Neural cell (in vitro differentiated cells): Measurements from ENCODE around the gene DNAAF1. TPM values are rescaled to one million over a fixed set of nuclear protein-coding genes. Genes with fewer than 3 reads are reported as not detected.

Source experiments
- H2AFZ ChIP-seq: fragments of 200-600, 300-800 bp; sonication (generic), shearing (Covaris generic); 2 replicates; pipeline ENCODE4 v1.6.0; 2014; ENCODE audit warnings: low read depth, mild to moderate bottlenecking, antibody characterized with exemption, low read length, moderate library complexity
- H3F3A ChIP-seq: fragments of 200-600 bp; shearing (Covaris generic); 2 replicates; pipeline ENCODE4 v1.6.1; 2016; ENCODE audit warnings: mild to moderate bottlenecking, moderate library complexity, mixed read lengths, antibody characterized with exemption, low read length; ENCODE audit not compliant: insufficient read depth, poor library complexity, severe bottlenecking
- H3K27ac ChIP-seq: fragments of 200-600, 300-800 bp; sonication (generic), shearing (Covaris generic); 2 replicates; pipeline ENCODE4 v1.5.1; 2014; ENCODE audit warnings: mild to moderate bottlenecking, low read length, moderate library complexity
- H3K27me3 ChIP-seq: fragments of 300-800, 200-600 bp; sonication (generic), shearing (Covaris generic); 2 replicates; pipeline ENCODE4 v1.6.0; 2014; ENCODE audit warnings: mild to moderate bottlenecking, low read depth, low read length, moderate library complexity; ENCODE audit not compliant: insufficient read depth
- H3K36me3 ChIP-seq: fragments of 300-800, 200-600 bp; sonication (generic), shearing (Covaris generic); 2 replicates; pipeline ENCODE4 v1.5.1; 2014; ENCODE audit warnings: mild to moderate bottlenecking, antibody characterized with exemption, low read length, moderate library complexity; ENCODE audit not compliant: insufficient read depth
- H3K4me2 ChIP-seq: fragments of 300-800, 200-600 bp; sonication (generic), shearing (Covaris generic); 2 replicates; pipeline ENCODE4 v1.6.0; 2014; ENCODE audit warnings: mild to moderate bottlenecking, low read length
- H3K4me3 ChIP-seq: fragments of 300-800, 200-600 bp; sonication (generic), shearing (Covaris generic); 2 replicates; pipeline ENCODE4 v1.5.1; 2014; ENCODE audit warnings: mild to moderate bottlenecking, low read length, moderate library complexity
- H3K79me2 ChIP-seq: fragments of 200-600 bp; shearing (Covaris generic); replicated peaks from 2 replicates; pipeline ENCODE4 v1.6.0; 2014; ENCODE audit warnings: mild to moderate bottlenecking, low read length, moderate library complexity; ENCODE audit not compliant: insufficient read depth
- H3K9ac ChIP-seq: fragments of 300-800, 200-600 bp; sonication (generic), shearing (Covaris generic); 2 replicates; pipeline ENCODE4 v1.6.1; 2016; ENCODE audit warnings: mild to moderate bottlenecking, low read length, mixed read lengths
- H3K9me2 ChIP-seq: fragments of 200-600 bp; shearing (Covaris generic); 2 replicates; pipeline ENCODE4 v1.6.1; 2016; ENCODE audit warnings: mild to moderate bottlenecking, low read length, mixed read lengths; ENCODE audit not compliant: insufficient read depth
- H3K9me3 ChIP-seq: fragments of 200-600, 300-800 bp; sonication (generic), shearing (Covaris generic); 2 replicates; pipeline ENCODE4 v1.6.1; 2016; ENCODE audit warnings: mild to moderate bottlenecking, mixed run types, low read length, moderate library complexity, mixed read lengths
- H4K20me1 ChIP-seq: fragments of 200-600 bp; shearing (Covaris generic); 2 replicates; pipeline ENCODE4 v1.6.1; 2016; ENCODE audit warnings: mild to moderate bottlenecking, mixed run types; ENCODE audit not compliant: insufficient read depth
- CTCF ChIP-seq: fragments of 450-650 bp; IDR thresholded peaks from 2 replicates; pipeline ENCODE4 v1.5.1; 2014; ENCODE audit warnings: antibody characterized with exemption, mild to moderate bottlenecking, moderate library complexity; ENCODE audit not compliant: poor library complexity, severe bottlenecking
- EP300 ChIP-seq: fragments of 450-650 bp; conservative IDR thresholded peaks from 2 replicates; pipeline ENCODE4 v1.6.1; 2014; ENCODE audit warnings: antibody characterized with exemption, mild to moderate bottlenecking, moderate library complexity; ENCODE audit not compliant: poor library complexity, severe bottlenecking
- EZH2 ChIP-seq: fragments of 200-600, 300-800 bp; shearing (Covaris generic), sonication (generic); IDR thresholded peaks from 2 replicates; pipeline ENCODE4 v1.6.1; 2014; ENCODE audit warnings: antibody characterized with exemption, low read length, borderline replicate concordance, mild to moderate bottlenecking; ENCODE audit not compliant: insufficient read depth, poor library complexity, severe bottlenecking
- MXI1 ChIP-seq: fragments of 450-650 bp; conservative IDR thresholded peaks from 2 replicates; pipeline ENCODE4 v1.6.1; 2014; ENCODE audit warnings: antibody characterized with exemption, mild to moderate bottlenecking; ENCODE audit not compliant: poor library complexity, severe bottlenecking
- POLR2AphosphoS5 ChIP-seq: IDR thresholded peaks from 2 replicates; pipeline ENCODE4 v1.6.1; 2012
- RAD21 ChIP-seq: fragments of 450-650 bp; conservative IDR thresholded peaks from 2 replicates; pipeline ENCODE4 v1.6.1; 2014; ENCODE audit warnings: antibody characterized with exemption, mild to moderate bottlenecking, moderate library complexity
- REST ChIP-seq: IDR thresholded peaks from 2 replicates; pipeline ENCODE4 v1.6.1; 2012; ENCODE audit warnings: borderline replicate concordance
- SMC3 ChIP-seq: fragments of 450-650 bp; conservative IDR thresholded peaks from 2 replicates; pipeline ENCODE4 v1.6.1; 2014; ENCODE audit warnings: antibody characterized with exemption, mild to moderate bottlenecking, moderate library complexity; ENCODE audit not compliant: poor library complexity
- TAF1 ChIP-seq: IDR thresholded peaks from 2 replicates; pipeline ENCODE4 v1.6.1; 2012; ENCODE audit warnings: low read depth
- polyA plus RNA-seq: library from polyadenylated mRNA; depleted of rRNA; stranded (reverse); fragments of >200 nt; gene quantifications from 2 replicates; pipeline ENCODE4 v1.2.3, GENCODE V29; 2014

Gene DNAAF1
- polyA plus RNA-seq, 1 donor from 2014 or later, result 0.71 TPM

- H3F3A ChIP-seq, result no peaks in the 10 kb centered on the region
- H3K4me2 ChIP-seq, result no peak overlapping the region
- no peaks in the 10 kb centered on the region for H3K9me3 ChIP-seq
- H3K79me2 ChIP-seq, result no peaks in the 10 kb centered on the region
- TF ChIP-seq MXI1 (no peak), REST (no peak), CTCF (no peak), EP300 (no peak), EZH2 (no peak), POLR2AphosphoS5 (no peak), SMC3 (no peak)
- H3K36me3 ChIP-seq, result no peaks in the 10 kb centered on the region
- H3K27ac ChIP-seq, result no peak overlapping the region
- H3K9me2 ChIP-seq, result no peaks in the 10 kb centered on the region
- H3K9ac ChIP-seq, result no peak overlapping the region
- no peaks in the 10 kb centered on the region for H4K20me1 ChIP-seq
- no peak overlapping the region for H3K4me3 ChIP-seq
- no peak overlapping the region for H2AFZ ChIP-seq
- no peaks in the 10 kb centered on the region for H3K27me3 ChIP-seq
Observed at GRCh38 chr16:84159800-84160199, 14.7 kb downstream of the DNAAF1 start.

- H4K20me1 ChIP-seq, result no peaks in the 10 kb centered on the region
- H3K4me3 ChIP-seq, result no peak overlapping the region
- H2AFZ ChIP-seq, result no peak overlapping the region
- no peak overlapping the region for H3K9ac ChIP-seq
- H3K27me3 ChIP-seq, result no peaks in the 10 kb centered on the region
- H3K36me3 ChIP-seq, result no peaks in the 10 kb centered on the region
- H3K27ac ChIP-seq, result no peak overlapping the region
- H3F3A ChIP-seq, result no peaks in the 10 kb centered on the region
- no peaks in the 10 kb centered on the region for H3K9me2 ChIP-seq
- TF ChIP-seq EZH2 (no peak), POLR2AphosphoS5 (no peak), TAF1 (no peak), MXI1 (no peak), REST (no peak), RAD21 (no peak), CTCF (no peak), SMC3 (no peak), EP300 (no peak)
- no peaks in the 10 kb centered on the region for H3K79me2 ChIP-seq
- H3K9me3 ChIP-seq, result no peaks in the 10 kb centered on the region
- no peak overlapping the region for H3K4me2 ChIP-seq
Observed at GRCh38 chr16:84161037-84161436, 15.9 kb downstream of the DNAAF1 start.
